Ovary (tissue), 3 donors: ENCODE data around the gene ARHGEF11.

Source experiments
- CTCF ChIP-seq, 3 donors: fragments of 450-650 bp in 2 of 3; fragments of 200-600 bp in 1 of 3; IDR thresholded peaks; one replicate each; pipeline versions ENCODE4 v1.5.1 to v1.8.0; 2016 to 2022; ENCODE audit warnings: antibody characterized with exemption in 3 of 3, mild to moderate bottlenecking in 1 of 3
- EP300 ChIP-seq: sonication (generic); formaldehyde crosslinking; IDR thresholded peaks from one replicate; pipeline ENCODE4 v1.6.1; 2017; ENCODE audit warnings: antibody characterized with exemption
- POLR2A ChIP-seq: fragments of 450-650 bp; IDR thresholded peaks from one replicate; pipeline ENCODE4 v1.6.1; 2017; ENCODE audit warnings: antibody characterized with exemption, mild to moderate bottlenecking, moderate library complexity
- donor health status: DM: no; HTN: no; CAD: no.

GRCh38 chr1:156927215-156928042, 118.1 kb downstream of the ARHGEF11 start:
- TF ChIP-seq CTCF (IDR thresholded peaks at IDR 0.05) (peak in 2 of 3 donors; percentile 40 to 60), POLR2A (no peak), EP300 (no peak)
